Daoy (cell line): ENCODE measurements around the gene PIMREG. TPM values are rescaled to one million over a fixed set of nuclear protein-coding genes. Genes with fewer than 3 reads are reported as not detected.

Experiments
- DNase-seq: peaks from one replicate; pipeline ENCODE4 v3.0.0-alpha.2; 2015; ENCODE audit warnings: low read depth
- total RNA-seq: library from RNA; depleted of rRNA; stranded (reverse); fragments of >200 nt; shearing (Covaris generic); gene quantifications from 2 replicates; pipeline ENCODE4 v1.2.3, GENCODE V29; 2014; rRNA removed

The PIMREG gene, protein sequence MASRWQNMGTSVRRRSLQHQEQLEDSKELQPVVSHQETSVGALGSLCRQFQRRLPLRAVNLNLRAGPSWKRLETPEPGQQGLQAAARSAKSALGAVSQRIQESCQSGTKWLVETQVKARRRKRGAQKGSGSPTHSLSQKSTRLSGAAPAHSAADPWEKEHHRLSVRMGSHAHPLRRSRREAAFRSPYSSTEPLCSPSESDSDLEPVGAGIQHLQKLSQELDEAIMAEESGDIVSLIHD
- 70.6 and 108 TPM in 2 replicates for total RNA-seq

- peak; percentile 99 for DNase-seq
Observed at GRCh38 chr17:6443692-6444570, at the start of gene PIMREG. PIMREG (plus strand) TSS chr17:6444455; CDS start chr17:6445111, 656 bp downstream.

- no peak for DNase-seq
Observed at GRCh38 chr17:6398955-6399354, 45.3 kb upstream of the PIMREG start.

DNA sequence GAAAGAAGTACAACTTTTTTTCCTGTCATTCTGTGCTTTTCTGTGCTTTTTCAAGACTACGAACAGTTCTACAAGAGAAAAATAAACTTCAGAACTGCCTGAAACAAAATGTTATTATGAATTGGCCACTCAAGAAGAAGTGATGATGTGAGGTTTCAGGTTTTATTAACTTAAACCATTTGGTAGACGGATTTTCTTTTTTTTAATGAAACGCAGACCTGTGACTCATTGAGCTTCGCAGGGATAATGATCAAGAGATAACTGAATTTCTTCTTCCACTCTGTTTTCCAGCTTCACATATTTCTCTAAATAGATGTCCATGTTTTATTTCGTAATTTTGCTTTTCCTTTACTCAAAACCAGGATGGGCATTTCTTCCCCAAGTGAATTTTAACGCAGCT, 42.0 kb upstream of the PIMREG start:
- DNase-seq = no peak

DNA sequence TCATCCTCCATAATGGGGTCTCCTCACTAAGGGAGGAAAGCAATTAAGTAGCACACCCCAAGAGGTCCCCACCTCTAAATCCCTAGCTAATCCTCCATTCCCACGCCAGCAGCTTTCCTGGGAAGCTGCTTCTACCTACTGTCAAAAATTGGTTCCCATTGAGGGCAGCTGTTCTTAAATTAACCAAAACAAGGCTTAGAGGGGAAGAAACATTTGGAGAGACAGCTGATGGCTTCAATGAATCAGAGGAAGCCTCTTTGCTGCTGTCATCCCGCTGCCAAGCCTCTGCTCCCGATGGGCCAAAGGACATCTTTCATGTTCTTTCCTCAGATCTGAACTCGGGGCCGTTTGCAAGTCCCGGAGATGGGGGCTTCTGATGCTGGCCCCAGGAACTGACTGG, 36.0 kb upstream of the PIMREG start:
- DNase-seq = no peak

DNA sequence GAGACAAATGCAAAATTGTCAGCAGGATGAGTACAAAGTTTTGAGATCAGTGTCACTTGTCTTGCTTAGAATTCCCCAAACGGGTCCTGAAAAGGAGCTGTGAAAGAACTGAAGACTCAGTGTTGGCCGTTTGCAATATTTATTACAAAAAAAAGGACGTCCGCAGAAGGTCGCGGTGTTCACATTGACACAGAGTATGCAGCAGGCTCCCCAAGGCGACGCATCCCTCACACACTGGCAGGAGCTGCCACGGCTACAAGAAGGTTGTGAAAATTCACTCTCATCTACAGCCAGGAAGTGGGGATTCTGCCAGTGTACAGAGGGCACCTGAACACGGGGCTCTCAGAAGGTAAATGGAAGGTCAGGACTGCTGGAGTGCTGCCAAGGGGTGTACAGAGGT, 35.5 kb upstream of the PIMREG start:
- no peak for DNase-seq

- peak; percentile 56 for DNase-seq
Observed at GRCh38 chr17:6413065-6413464, 31.2 kb upstream of the PIMREG start.

GRCh38 chr17:6415616-6416015, 28.6 kb upstream of the PIMREG start:
- no peak for DNase-seq

DNA sequence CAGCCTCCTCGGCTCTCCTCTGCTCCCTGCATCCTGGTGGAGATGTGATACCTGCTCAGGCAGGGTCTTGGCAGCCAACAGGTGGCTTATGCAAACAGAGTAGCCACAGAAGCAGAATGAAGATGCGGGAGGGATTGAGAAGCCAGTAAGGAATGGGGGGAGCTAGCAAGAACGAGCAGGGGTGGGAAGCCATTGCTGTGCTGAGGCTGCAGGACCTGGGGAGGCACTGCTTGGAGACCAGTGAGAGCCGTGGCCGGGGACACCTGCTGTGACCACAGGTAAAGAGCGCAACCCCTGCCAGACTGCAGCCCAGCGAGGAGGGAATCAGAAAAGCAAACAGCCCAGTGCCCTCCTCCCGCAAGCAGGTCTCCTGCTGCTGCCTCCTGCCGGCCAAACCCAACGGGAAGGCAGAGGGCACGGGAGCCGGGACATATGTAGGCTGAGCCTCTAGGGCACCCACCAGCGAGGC, 24.0 kb upstream of the PIMREG start:
- peak; percentile 45 for DNase-seq

- peak; percentile 88 for DNase-seq
Observed at GRCh38 chr17:6421700-6422604, 22.3 kb upstream of the PIMREG start.

GRCh38 chr17:6422654-6423241, 21.5 kb upstream of the PIMREG start:
- no peak for DNase-seq

GRCh38 chr17:6423931-6424330, 20.3 kb upstream of the PIMREG start:
- no peak for DNase-seq

GRCh38 chr17:6425407-6425806, 18.8 kb upstream of the PIMREG start:
- DNase-seq = no peak

- no peak for DNase-seq
Observed at GRCh38 chr17:6426356-6427101, 17.7 kb upstream of the PIMREG start.

- DNase-seq = peak; percentile 70
Observed at GRCh38 chr17:6427279-6427781, 16.9 kb upstream of the PIMREG start.

- DNase-seq = no peak
Observed at GRCh38 chr17:6428207-6428965, 15.9 kb upstream of the PIMREG start.

DNA sequence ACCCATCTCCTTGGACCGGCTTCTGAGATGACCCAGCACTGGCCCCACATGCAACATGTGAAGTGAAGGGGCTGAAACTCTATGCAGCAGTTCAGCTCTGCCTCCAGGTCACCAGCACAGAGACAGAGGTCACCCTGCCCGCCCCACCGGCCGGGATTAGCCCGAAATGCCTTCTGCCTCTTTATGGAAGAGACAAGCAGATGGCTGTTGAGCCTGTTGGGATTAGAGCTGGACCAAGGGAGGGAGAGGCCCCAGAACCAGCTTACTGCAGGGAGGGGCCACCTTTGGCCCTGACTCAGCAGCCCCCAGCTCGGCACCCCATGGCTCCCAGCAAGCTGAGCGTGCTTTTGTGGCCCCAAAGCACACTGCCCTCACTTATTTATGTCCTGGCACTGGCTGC, 15.0 kb upstream of the PIMREG start:
- DNase-seq = no peak

- DNase-seq = no peak
Observed at GRCh38 chr17:6430769-6431168, 13.5 kb upstream of the PIMREG start.

DNA sequence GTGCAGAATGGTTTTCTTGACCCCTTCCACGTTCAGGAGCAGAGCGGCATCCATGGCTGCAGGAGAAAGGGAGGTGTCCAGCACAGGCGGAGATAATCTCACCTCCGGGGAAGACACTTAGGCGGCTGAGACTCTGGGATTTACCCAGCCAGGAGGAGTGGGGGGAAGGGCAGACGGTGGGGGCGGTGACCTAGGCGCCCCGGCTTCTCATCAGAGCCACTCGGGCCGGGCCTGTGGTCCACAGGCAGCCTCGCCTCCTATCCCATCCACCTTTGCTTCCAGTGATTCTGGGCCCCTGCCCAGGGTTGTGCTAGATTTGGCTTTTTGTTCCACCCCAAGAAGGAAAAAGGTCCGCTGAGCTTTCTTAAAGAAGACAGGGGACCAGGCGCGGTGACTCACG, 9.2 kb upstream of the PIMREG start, which contains the start of gene AIPL1:
AIPL1 (minus strand) TSS at position 71 of the 400 bp plus-strand sequence; CDS start at position 54, 17 bp downstream.
- DNase-seq = no peak

DNA sequence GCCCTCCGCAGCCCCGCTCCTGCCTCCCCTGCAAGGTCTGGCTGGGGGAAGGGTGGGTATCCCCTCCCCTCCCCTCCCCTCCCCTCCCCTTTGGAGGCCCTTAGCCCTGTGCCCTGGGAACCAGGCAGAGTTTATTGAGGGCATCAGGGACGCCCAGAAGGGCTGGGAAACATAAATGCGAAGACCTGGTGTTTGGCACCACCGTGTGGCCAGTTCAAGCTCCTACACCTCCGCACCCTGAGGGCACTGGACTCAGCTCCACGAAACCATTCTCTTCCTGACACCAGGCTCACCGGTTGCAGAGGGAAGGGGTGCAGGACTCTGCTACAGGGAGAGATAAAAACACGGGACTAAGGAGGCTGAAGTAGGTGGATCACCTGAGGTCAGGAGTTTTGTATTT, 8.3 kb upstream of the PIMREG start:
- peak; percentile 80 for DNase-seq

DNA sequence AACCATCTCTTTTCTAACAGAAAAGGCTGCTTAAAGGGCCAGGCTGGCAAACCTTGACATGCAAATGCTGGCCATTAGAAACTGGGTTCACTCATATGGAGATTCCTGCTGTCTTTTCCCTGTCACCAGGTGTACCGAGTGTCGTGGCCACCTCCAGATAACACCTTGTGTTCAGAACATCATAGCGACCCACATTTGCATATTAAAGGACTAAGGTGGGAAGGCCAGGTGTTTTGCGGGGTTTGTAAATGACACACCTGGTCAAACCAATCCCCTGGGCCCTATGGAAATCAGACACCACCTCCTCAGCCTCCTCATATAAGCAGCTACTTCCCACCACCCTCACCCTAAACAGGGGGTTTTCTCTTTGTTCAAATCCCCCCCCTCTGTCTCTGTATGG, 6.8 kb upstream of the PIMREG start:
- no peak for DNase-seq
